Epithelial cell of proximal tubule (primary cell): ENCODE data around the gene RANBP17. TPM values are rescaled to one million over a fixed set of nuclear protein-coding genes. Genes with fewer than 3 reads are reported as not detected.

Source experiments
- DNase-seq: peaks from one replicate; pipeline ENCODE4 v3.0.0-alpha.2; 2011; ENCODE audit warnings: low read depth
- H3K4me3 ChIP-seq: 2 replicates; pipeline ENCODE4 v1.5.1; 2011; ENCODE audit warnings: low read depth, mild to moderate bottlenecking, low read length
- CTCF ChIP-seq: conservative IDR thresholded peaks from 2 replicates; pipeline ENCODE4 v1.5.1; 2012; ENCODE audit warnings: low read depth, mild to moderate bottlenecking, low read length
- total RNA-seq: library from RNA; depleted of rRNA; stranded (reverse); fragments of >200 nt; gene quantifications from 2 replicates; pipeline ENCODE4 v1.2.3, GENCODE V29; 2015

The RANBP17 gene
- 3.3 and 15.0 TPM in 2 replicates for total RNA-seq

GRCh38 chr5:170861917-170862766 lies at the start of gene RANBP17:
RANBP17 (plus strand) TSS chr5:170862018.
- peak within 1 kb of the TSS; percentile 76 for H3K4me3 ChIP-seq
- no peak for DNase-seq
- TF ChIP-seq CTCF = no peak

- no peak for DNase-seq
- no peak overlapping the region for H3K4me3 ChIP-seq
- no peak for TF ChIP-seq CTCF
Observed at GRCh38 chr5:170813231-170813630, 48.6 kb upstream of the RANBP17 start.

- H3K4me3 ChIP-seq = no peak overlapping the region
- no peak for DNase-seq
- no peak for TF ChIP-seq CTCF
Observed at GRCh38 chr5:170817195-170817594, 44.6 kb upstream of the RANBP17 start.

- no peak for DNase-seq
- H3K4me3 ChIP-seq = no peak overlapping the region
Observed at GRCh38 chr5:170818232-170818631, 43.6 kb upstream of the RANBP17 start.

GRCh38 chr5:170819824-170820223 lies 42.0 kb upstream of the RANBP17 start:
- H3K4me3 ChIP-seq = no peak overlapping the region
- TF ChIP-seq CTCF = no peak
- DNase-seq = no peak

More at GRCh38 chr5:170818232-170818631, 43.6 kb upstream of the RANBP17 start:
- TF ChIP-seq CTCF = no peak

GRCh38 chr5:170821257-170821800 lies 40.5 kb upstream of the RANBP17 start:
- no peak overlapping the region for H3K4me3 ChIP-seq
- no peak for DNase-seq
- TF ChIP-seq CTCF = no peak
